ENCODE measurements around the gene EPHA8. TPM values are rescaled to one million over a fixed set of nuclear protein-coding genes. Genes with fewer than 3 reads are reported as not detected.

Gene EPHA8
- polyA plus RNA-seq, 3 donors: 0.03 to 0.37 TPM; not detected in 1

DNA sequence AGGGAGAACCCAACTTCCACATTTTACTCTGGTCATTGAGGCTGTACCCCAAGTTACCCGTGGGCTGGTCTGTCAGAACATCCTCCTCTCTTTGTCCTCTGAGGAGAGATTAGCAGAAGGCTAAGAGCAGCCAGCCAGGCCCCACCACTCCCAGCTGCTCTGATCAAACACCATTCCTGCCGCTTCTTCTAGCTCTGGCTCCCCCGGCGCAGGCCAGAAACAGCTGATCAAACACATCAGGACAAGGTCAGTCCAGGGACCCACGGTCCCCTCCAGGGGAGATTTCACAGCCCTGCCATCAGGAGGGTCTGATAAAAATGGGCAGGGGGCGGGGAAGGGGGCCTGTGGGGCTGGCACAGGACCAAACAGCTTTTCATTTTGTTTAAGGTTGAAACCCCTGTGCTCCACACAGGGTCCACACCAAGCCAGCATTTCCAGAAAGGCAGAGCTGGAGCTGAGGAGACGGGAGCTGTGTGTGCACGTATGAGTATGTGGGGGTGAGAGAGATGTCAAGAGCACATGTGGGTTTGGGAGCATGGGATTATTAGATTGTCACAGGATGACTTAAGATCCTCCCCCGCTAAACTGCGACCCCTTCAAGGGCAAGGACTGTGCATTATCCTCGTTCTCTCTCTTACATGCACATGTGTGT, 29.9 kb upstream of the EPHA8 start:
- no peak overlapping the region for H3K27ac ChIP-seq (ENCODE audit: low read depth, low read length)
- 30 to 87% (median 83%) methylated on average over 11 of the region's 11 CpGs for WGBS, 3 donors

- WGBS, 3 donors: 45 to 96% (median 95%) methylated on average over 4 of the region's 4 CpGs
- H3K27ac ChIP-seq (ENCODE audit: low read depth, low read length): no peak overlapping the region
Measured at GRCh38 chr1:22534951-22535350, 28.3 kb upstream of the EPHA8 start.

GRCh38 chr1:22535399-22535798, 27.9 kb upstream of the EPHA8 start:
- no peak overlapping the region for H3K27ac ChIP-seq (ENCODE audit: low read depth, low read length)
- 80 to 95% (median 90%) methylated on average over 6 of the region's 6 CpGs for WGBS, 3 donors

GRCh38 chr1:22536506-22536905, 26.8 kb upstream of the EPHA8 start:
- H3K27ac ChIP-seq (ENCODE audit: low read depth, low read length): no peak overlapping the region
- WGBS, 3 donors: 77 to 87% (median 79%) methylated on average over 7 of the region's 7 CpGs

DNA sequence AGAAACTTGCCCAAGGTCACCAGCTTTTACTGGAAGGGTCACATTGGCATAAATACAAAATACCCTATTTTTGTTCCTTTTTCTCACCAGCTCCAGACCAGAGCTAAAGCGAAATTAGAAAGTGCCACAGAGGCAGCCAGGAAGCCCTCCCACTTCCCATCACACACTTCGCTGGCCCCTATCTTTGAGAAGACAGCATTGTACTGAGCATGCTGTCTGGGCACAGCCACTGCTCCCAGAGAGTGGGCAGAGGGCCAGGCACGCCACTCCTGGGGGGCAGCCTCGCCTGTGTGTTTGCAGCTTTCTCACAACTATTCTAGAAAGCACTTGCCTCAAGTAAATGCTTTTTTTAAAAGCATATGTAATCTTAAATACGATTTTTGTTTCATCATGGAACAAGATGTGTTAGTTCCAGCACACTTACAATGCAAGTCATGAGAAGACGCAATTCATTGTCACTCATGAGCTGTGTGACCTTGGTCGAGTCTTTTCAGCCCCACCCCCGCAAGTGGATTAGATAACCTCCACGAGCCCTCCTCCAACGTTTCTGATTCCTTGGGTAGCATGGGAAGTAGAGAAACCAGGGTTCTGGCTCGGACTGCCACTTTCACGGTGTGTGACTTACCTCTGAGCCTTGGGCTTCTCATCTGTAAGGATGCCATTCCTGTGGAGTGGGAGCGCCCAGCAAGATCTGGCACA, 25.7 kb upstream of the EPHA8 start:
- no peak overlapping the region for H3K27ac ChIP-seq (ENCODE audit: low read depth, low read length)
- WGBS, 3 donors: 45 to 83% (median 82%) methylated on average over 13 of the region's 13 CpGs

- 76 to 86% (median 76%) methylated on average over 16 of the region's 16 CpGs for WGBS, 3 donors
Measured at GRCh38 chr1:22539510-22540118, 23.7 kb upstream of the EPHA8 start.

GRCh38 chr1:22540337-22540736, 23.0 kb upstream of the EPHA8 start:
- no peak overlapping the region for H3K27ac ChIP-seq (ENCODE audit: low read depth, low read length)
- WGBS, 3 donors: 40 to 76% (median 46%) methylated on average over 5 of the region's 5 CpGs

More at GRCh38 chr1:22539510-22540118, 23.7 kb upstream of the EPHA8 start:
- H3K27ac ChIP-seq (ENCODE audit: low read depth, low read length): no peak overlapping the region

GRCh38 chr1:22542886-22543285, 20.4 kb upstream of the EPHA8 start:
- WGBS, 3 donors: 74 to 79% (median 75%) methylated on average over 8 to 9 of the region's 9 CpGs
- no peak overlapping the region for H3K27ac ChIP-seq (ENCODE audit: low read depth, low read length)

- WGBS, 3 donors: 69 to 86% (median 74%) methylated on average over 4 to 6 of the region's 6 CpGs
- H3K27ac ChIP-seq (ENCODE audit: low read depth, low read length): no peak overlapping the region
Measured at GRCh38 chr1:22543679-22544078, 19.6 kb upstream of the EPHA8 start.

DNA sequence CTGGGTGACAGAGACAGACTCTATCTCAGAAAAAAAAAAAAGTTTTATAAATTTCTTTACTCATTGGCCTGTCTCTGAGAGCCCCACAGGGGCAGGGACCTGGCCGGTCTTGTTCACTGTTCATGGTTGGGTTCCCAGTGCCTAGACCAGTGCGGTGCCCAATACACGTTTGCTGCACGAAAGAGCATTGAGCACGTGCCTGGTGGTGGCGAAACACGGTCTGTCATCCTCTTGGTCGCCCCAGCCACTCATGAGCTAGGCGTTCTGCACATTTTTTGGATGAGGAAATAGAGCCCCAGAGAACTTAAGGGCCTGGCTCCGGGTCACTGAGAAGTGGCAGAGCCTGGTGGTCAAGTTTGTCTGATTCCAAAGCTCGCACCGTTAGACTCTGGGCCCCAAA, 18.7 kb upstream of the EPHA8 start:
- no peak overlapping the region for H3K27ac ChIP-seq (ENCODE audit: low read depth, low read length)
- 84 to 89% (median 86%) methylated on average over 12 of the region's 12 CpGs for WGBS, 3 donors

DNA sequence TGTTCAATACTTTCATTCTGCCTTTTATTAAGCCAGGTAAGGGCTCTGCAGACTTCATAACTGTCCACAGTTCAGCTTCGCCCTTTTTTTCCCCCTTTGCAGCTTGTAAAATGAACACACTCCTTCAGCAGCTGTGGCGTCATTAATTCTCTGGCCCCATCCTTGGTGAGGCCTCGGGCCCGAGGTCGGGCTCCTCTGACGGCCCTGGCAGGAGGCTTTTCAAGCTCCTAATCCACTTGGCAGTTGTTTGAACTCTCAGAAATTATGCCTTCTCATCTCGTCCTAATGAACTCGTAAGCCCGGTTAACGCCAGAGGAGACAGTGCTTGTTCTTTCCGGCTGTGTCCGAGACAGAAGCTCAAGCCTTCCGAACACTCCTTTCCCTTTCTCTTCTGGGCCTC, 18.1 kb upstream of the EPHA8 start:
- 61 to 72% (median 64%) methylated on average over 13 of the region's 13 CpGs for WGBS, 3 donors
- H3K27ac ChIP-seq (ENCODE audit: low read depth, low read length): no peak overlapping the region

- WGBS, 3 donors: 70 to 86% (median 76%) methylated on average over 6 of the region's 6 CpGs
- no peak overlapping the region for H3K27ac ChIP-seq (ENCODE audit: low read depth, low read length)
Measured at GRCh38 chr1:22547186-22547817, 16.0 kb upstream of the EPHA8 start.

- WGBS, 3 donors: 18 to 63% (median 18%) methylated on average over 12 of the region's 12 CpGs
- H3K27ac ChIP-seq (ENCODE audit: low read depth, low read length): no peak overlapping the region
Measured at GRCh38 chr1:22547818-22548462, 15.3 kb upstream of the EPHA8 start.

DNA sequence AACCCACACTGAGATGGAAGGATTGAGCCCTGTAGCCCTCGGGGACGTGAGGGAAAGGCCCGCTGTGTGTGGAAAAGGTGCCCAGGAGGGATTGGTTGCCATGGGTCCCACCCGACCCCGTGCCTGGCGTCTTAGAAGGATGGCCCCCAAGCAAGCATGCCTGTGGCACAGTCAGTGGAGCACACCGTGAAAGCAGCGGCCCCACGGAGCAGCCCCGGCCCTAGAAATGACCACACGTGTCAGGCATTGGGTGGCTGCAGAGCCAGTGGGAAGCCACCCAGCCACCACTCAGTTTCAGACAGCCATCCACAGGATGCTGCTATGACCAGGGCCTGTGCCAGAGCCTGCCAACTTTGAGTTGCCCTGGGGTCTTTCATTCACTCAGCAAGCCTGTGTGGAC, 13.3 kb upstream of the EPHA8 start:
- H3K27ac ChIP-seq (ENCODE audit: low read depth, low read length): no peak overlapping the region
- 78 to 91% (median 88%) methylated on average over 11 of the region's 11 CpGs for WGBS, 3 donors

GRCh38 chr1:22551591-22551990, 11.7 kb upstream of the EPHA8 start:
- WGBS, 3 donors: 73 to 81% (median 75%) methylated on average over 17 of the region's 17 CpGs
- no peak overlapping the region for H3K27ac ChIP-seq (ENCODE audit: low read depth, low read length)

DNA sequence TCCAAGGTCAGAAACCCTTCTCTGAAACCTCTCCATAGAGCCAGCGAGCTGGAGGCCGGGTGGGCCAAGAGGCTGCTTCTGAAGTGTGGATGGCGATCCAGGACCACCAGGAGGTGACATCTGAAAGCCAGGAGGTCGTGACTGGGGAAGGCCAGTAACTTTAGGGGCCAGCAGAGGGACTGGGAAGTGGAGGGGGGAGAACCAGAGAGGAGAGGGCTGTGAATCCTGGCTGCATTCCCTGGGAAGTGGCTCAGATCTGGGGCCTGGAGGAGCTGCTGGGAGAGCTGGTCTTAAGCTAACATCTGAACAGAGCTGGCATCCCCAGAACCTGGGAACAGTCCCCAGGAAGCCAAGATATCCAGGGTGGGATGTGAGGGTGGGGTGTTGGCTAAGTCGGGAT, 11.3 kb upstream of the EPHA8 start:
- no peak overlapping the region for H3K27ac ChIP-seq (ENCODE audit: low read depth, low read length)
- 53 to 77% (median 70%) methylated on average over 5 of the region's 5 CpGs for WGBS, 3 donors

- H3K27ac ChIP-seq (ENCODE audit: low read depth, low read length): no peak overlapping the region
- WGBS, 3 donors: 22 to 41% (median 33%) methylated on average over 18 of the region's 18 CpGs
Measured at GRCh38 chr1:22553104-22553880, 10.0 kb upstream of the EPHA8 start.

- WGBS, 3 donors: 78 to 85% (median 81%) methylated on average over 8 of the region's 8 CpGs
- no peak overlapping the region for H3K27ac ChIP-seq (ENCODE audit: low read depth, low read length)
Measured at GRCh38 chr1:22553991-22554522, 9.2 kb upstream of the EPHA8 start.
